Small intestine (tissue), 7 donors: ENCODE results near the gene TBPL1. TPM values are rescaled to one million over a fixed set of nuclear protein-coding genes. Genes with fewer than 3 reads are reported as not detected.
"Not testable (repeated sequence)": the region's sequence is repeated elsewhere in the genome, so short reads cannot be mapped to it uniquely, and the experiment has no call there.

ENCODE experiments used
- DNase-seq, 2 donors: peaks; one replicate each; pipeline versions ENCODE4 v3.0.0 to v3.0.0-alpha.2; 2013
- FAIRE-seq: peaks from 2 replicates; lab custom pipeline; 2012; peaks lifted over from hg19 to GRCh38; lab: Jason Lieb, UNC
- H3K27ac ChIP-seq, 3 donors: one replicate each; pipeline ENCODE4 v1.5.1; 2013; ENCODE audit warnings: low read length in 2 of 3, mild to moderate bottlenecking in 2 of 3, control low read depth in 1 of 3, inconsistent platforms in 1 of 3, low read depth in 1 of 3, moderate library complexity in 1 of 3
- H3K27me3 ChIP-seq, 3 donors: one replicate each; pipeline ENCODE4 v1.6.1; 2013; ENCODE audit warnings: low read length in 3 of 3, inconsistent platforms in 1 of 3; ENCODE audit not compliant: control insufficient read depth in 3 of 3, insufficient read depth in 3 of 3
- H3K36me3 ChIP-seq, 3 donors: one replicate each; pipeline ENCODE4 v1.6.1; 2013; ENCODE audit warnings: low read length in 3 of 3, inconsistent platforms in 1 of 3, low read depth in 1 of 3, mild to moderate bottlenecking in 1 of 3, moderate library complexity in 1 of 3; ENCODE audit not compliant: control insufficient read depth in 3 of 3, insufficient read depth in 2 of 3
- H3K4me1 ChIP-seq, 3 donors: one replicate each; pipeline ENCODE4 v1.6.1; 2013; ENCODE audit warnings: low read length in 2 of 3, inconsistent platforms in 1 of 3, low read depth in 1 of 3, mild to moderate bottlenecking in 1 of 3, moderate library complexity in 1 of 3; ENCODE audit not compliant: control insufficient read depth in 3 of 3, insufficient read depth in 2 of 3
- H3K4me3 ChIP-seq, 3 donors: one replicate each; pipeline ENCODE4 v1.5.1; 2013; ENCODE audit warnings: low read length in 3 of 3, control low read depth in 1 of 3, inconsistent platforms in 1 of 3, low read depth in 1 of 3, mild to moderate bottlenecking in 1 of 3, moderate library complexity in 1 of 3
- H3K9me3 ChIP-seq, 2 donors: one replicate each; pipeline ENCODE4 v1.6.1; 2013; ENCODE audit warnings: low read depth in 1 of 2, low read length in 1 of 2; ENCODE audit not compliant: control insufficient read depth in 2 of 2, insufficient read depth in 1 of 2
- WGBS, 3 donors: extraction: QIAGEN DNeasy Blood & Tissue Kit; methylation state at CpG; one replicate each; pipeline ENCODE4 v1.1.7; 2013; 5-methylcytosine and 5-hydroxymethylcytosine counted together
- polyA plus RNA-seq, 4 donors: library from polyadenylated mRNA; stranded (reverse) in 3 of 4; unstranded in 1 of 4; fragments of 200-250 nt in 3 of 4; fragments of 120-200 nt in 1 of 4; gene quantifications; one replicate each; pipeline versions ENCODE4 v1.2.1 to v1.2.3, GENCODE V29; 2013
- donor health status: healthy with polysubstance abuse.
- donor health status: control.
- donor health status: control.
- donor health status: Bipolar disorder and iron deficiency.
- donor health status: healthy.

TBPL1 gene
- polyA plus RNA-seq, 4 donors: 17.4 to 31.1 (median 27.3) TPM

DNA sequence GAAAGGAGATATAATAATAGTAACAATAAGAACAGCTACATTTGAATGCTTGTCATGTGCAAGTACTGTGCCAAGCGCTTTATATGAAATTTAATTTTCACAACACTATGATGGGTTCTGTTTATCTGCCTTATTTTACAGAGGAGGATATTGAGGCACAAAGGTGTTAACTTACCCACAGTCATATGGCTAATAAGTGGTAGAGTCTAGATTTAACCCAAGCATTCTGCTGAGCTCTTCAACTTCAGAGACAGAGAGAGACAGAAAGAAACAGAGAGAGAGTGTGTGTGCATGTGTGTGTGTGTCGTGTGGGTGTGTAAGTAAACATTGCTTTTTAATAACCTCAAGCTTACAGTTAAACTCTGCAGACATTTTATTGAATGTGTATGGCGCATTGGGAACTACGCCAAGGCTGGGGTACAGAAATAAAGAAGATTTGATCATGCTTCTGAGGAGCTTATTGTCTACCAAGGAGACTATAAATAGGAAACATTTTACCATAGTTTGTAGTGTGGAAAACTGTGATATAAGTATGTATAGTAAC is 12.9 kb downstream of the TBPL1 start:
- peaks cover 0 to 2% (median 2%) of the 10 kb centered on the region in 3 donors for H3K4me1 ChIP-seq
- H3K36me3 ChIP-seq: peaks cover 0 to 3% (median 0%) of the 10 kb centered on the region in 3 donors
- H3K4me3 ChIP-seq: no peak overlapping the region
- DNase-seq: peak in 1 of 2 donors; percentile 13
- no peaks in the 10 kb centered on the region for H3K9me3 ChIP-seq
- no peak overlapping the region for H3K27ac ChIP-seq
- WGBS, 3 donors: 57 to 75% (median 66%) methylated on average over 4 of the region's 4 CpGs
- FAIRE-seq: no peak
- H3K27me3 ChIP-seq: no peaks in the 10 kb centered on the region

DNA sequence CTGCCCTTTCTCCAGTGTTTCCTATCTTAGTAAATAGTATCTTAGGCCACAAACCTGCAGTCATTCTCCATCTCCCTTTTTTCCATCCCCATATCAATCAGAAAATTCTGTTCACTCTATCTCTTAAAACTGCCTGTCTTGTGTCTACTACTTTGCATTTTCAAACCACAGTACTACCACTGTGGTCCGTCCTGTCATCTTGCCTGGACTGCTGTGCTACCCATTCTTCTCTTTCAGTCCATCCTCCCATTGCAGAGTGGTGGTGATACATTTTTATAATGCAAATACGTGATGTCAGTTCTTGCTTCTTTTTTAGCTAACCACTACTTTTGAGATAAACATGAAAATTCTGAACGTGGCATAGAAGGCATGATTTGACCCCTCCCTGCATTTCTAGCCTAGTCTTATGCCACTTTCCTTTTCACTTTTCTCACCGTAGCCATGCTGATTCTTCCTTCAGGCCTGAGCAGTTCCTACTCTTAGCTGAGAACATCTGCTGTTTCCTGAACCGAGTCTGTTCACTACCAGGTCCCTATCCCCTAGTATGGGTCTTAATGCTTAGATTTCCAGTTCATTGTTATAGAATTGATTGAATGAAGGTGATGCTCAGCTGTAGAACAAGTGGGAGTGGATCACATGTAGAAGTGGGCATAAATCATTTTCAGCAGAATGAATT is 13.8 kb downstream of the TBPL1 start:
- Histone ChIP-seq H3K4me3 (no peak overlapping the region), H3K27ac (no peak overlapping the region), H3K27me3 (no peaks in the 10 kb centered on the region), H3K4me1 (peaks cover 0 to 2% (median 2%) of the 10 kb centered on the region in 3 donors), H3K36me3 (peaks cover 0 to 3% (median 0%) of the 10 kb centered on the region in 3 donors), H3K9me3 (no peaks in the 10 kb centered on the region)
- no peak for DNase-seq
- WGBS, 3 donors: 62 to 68% (median 68%) methylated on average over 5 of the region's 5 CpGs
- FAIRE-seq: no peak

DNA sequence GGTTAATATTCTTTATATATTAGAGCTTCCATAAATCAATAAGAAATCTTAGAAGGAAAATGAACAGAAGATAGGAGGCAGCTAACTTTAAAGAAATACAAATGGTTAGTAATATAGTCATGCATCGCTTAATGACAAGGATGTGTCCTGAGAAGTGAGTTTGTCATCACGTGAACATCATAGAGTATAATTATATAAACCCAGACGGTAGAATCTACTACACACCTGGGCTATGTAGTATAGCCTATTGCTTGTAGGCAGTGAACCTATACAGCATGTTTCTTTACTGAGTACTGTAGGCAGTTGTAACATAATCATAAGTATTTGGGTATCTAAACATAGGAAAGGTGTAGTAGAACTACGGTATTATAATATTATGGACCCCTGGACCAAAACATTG is 14.3 kb downstream of the TBPL1 start:
- no peaks in the 10 kb centered on the region for H3K27me3 ChIP-seq
- H3K9me3 ChIP-seq: no peaks in the 10 kb centered on the region
- H3K4me1 ChIP-seq: peaks cover 0 to 2% (median 2%) of the 10 kb centered on the region in 3 donors
- DNase-seq (no peak), FAIRE-seq (no peak)
- 94 to 95% (median 95%) methylated on average over 4 of the region's 4 CpGs for WGBS, 3 donors
- no peak overlapping the region for H3K4me3 ChIP-seq
- no peak overlapping the region for H3K27ac ChIP-seq
- H3K36me3 ChIP-seq: peaks cover 0 to 3% (median 0%) of the 10 kb centered on the region in 3 donors

DNA sequence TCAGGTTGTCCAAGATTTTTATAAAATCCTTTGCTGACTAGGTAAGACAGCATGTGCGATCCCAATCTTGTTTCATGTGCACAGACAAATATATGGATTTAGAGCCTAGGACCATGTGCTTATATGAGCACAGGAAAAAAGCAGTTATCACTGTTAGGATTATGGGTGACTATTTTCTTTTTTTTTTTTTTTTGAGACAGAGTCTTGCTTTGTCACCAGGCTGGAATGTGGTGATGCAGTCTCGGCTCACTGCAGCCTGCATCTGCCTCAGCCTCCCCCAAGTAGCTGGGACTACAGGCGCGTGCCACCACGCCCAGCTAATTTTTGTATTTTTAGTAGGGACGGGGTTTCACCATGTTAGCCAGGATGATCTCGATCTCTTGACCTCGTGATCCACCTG is 14.8 kb downstream of the TBPL1 start:
- H3K36me3 ChIP-seq, H3K9me3 ChIP-seq, FAIRE-seq, H3K4me1 ChIP-seq, DNase-seq, H3K27ac ChIP-seq, H3K4me3 ChIP-seq, H3K27me3 ChIP-seq: not testable (repeated sequence)
- 91 to 95% (median 92%) methylated on average over 8 of the region's 8 CpGs for WGBS, 3 donors

DNA sequence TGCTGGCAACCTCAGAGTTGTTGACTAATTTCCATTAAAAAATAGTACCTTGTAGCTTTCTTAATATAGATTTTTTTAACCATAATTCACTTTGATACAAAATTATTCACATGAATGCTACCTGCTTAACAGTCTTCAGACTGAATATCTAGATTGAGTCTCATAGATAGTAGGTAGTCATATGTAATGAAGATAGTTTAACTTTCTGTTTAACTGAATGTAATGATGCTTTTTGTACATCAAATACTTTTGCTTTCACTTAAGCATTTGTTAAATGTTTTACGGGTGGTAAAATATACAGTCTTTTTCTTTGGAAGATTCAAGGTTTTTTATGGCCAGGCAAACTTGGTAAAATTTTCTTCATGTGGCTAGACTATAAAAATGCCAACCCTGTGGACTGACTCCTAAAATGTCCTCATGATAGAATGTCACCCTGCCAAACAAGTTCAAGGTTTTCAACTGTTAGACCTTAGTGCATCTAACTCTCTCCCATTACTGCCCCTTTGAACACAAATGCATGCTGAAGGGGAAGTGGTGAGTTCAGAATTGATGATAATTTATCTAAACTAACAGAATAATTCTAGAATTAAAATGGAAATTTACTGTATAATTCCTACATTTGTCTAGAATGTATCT is 16.4 kb downstream of the TBPL1 start:
- no peak overlapping the region for H3K4me3 ChIP-seq
- H3K4me1 ChIP-seq: peaks cover 0 to 2% (median 2%) of the 10 kb centered on the region in 3 donors
- FAIRE-seq: no peak
- H3K27ac ChIP-seq: no peak overlapping the region
- H3K36me3 ChIP-seq: peaks cover 0 to 3% (median 0%) of the 10 kb centered on the region in 3 donors
- no peaks in the 10 kb centered on the region for H3K9me3 ChIP-seq
- no peaks in the 10 kb centered on the region for H3K27me3 ChIP-seq
- WGBS, 3 donors: 41 to 82% (median 60%) methylated on average over 1 of the region's 1 CpG
- DNase-seq: no peak

DNA sequence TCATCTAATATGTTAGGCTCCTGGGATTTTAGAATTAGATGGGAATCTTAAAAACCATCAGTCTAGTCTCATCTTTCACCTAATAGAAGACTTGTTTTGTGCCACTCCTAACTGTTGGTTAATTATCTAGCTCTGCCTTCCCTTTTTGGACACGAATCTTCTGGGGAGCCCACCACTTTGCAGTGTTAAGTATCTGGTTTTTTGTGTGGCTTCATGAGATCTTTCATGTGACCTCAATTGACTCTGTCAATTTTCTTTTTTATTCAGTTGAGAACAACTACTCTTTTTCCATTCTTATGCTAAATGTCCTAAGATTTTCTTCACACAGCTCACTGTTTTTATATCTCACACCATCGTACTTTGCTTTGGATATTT is 16.9 kb downstream of the TBPL1 start:
- Histone ChIP-seq H3K36me3 (peaks cover 0 to 3% (median 0%) of the 10 kb centered on the region in 3 donors), H3K27me3 (no peaks in the 10 kb centered on the region), H3K27ac (no peak overlapping the region), H3K4me3 (no peak overlapping the region), H3K9me3 (no peaks in the 10 kb centered on the region), H3K4me1 (peaks cover 0 to 2% (median 2%) of the 10 kb centered on the region in 3 donors)
- no peak for FAIRE-seq
- WGBS, 3 donors: 70 to 72% (median 70%) methylated on average over 2 of the region's 2 CpGs
- no peak for DNase-seq

DNA sequence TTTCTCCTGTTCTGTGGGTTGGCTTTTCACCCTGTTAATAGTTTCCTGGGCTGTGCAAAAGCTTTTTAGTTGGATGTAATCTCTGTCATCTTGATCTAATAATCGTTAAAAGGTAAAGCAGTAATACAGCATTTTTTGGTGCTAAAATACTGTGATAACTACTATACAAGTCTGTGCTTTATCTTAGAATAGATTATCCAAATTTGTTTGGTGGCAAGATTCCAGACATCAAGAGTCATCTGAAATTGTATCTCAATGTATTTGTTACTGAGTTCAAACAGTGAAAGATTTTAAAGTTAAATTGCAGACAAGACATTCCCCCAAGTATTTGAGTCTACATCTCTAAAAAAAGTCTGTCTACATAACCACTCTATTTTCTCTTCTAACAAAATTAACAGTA is 18.8 kb downstream of the TBPL1 start:
- H3K4me1 ChIP-seq: peaks cover 0 to 2% (median 0%) of the 10 kb centered on the region in 3 donors
- H3K27ac ChIP-seq: no peak overlapping the region
- no peak for DNase-seq
- no peak overlapping the region for H3K4me3 ChIP-seq
- no peak for FAIRE-seq
- WGBS, 3 donors: 18 to 71% (median 21%) methylated on average over 1 of the region's 1 CpG
- H3K27me3 ChIP-seq: no peaks in the 10 kb centered on the region
- no peaks in the 10 kb centered on the region for H3K9me3 ChIP-seq
- peaks cover 0 to 3% (median 0%) of the 10 kb centered on the region in 3 donors for H3K36me3 ChIP-seq

DNA sequence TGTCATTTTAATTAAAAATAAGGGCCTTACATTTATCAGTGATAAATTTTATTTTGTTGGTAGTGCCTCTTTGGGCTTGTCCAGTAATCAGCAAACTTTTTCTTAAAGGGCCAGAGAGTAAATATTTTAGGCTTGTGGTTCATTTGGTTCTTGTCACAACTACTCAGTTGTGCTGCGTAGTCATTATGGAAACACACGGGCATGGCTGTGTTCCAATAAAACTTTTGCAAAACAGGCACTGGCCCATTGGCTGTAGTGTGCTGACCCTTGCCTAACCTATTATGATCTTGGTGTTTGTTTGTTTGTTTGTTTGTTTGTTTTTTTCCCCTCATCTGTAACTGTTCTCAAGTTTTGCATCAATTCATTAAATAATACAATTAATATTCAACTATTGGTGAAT is 19.4 kb downstream of the TBPL1 start:
- no peak overlapping the region for H3K27ac ChIP-seq
- H3K4me3 ChIP-seq: no peak overlapping the region
- DNase-seq: no peak
- 61 to 74% (median 71%) methylated on average over 2 of the region's 2 CpGs for WGBS, 3 donors
- no peaks in the 10 kb centered on the region for H3K4me1 ChIP-seq
- no peaks in the 10 kb centered on the region for H3K9me3 ChIP-seq
- H3K36me3 ChIP-seq: peaks cover 0 to 3% (median 0%) of the 10 kb centered on the region in 3 donors
- no peaks in the 10 kb centered on the region for H3K27me3 ChIP-seq
- no peak for FAIRE-seq
